Activated T-cell treated with anti-CD3 and anti-CD28 coated beads for 1 hour (primary cell): ENCODE data around the gene RDH8.
"Not testable (repeated sequence)": the region's sequence is repeated elsewhere in the genome, so short reads cannot be mapped to it uniquely, and the experiment has no call there.

Source experiments
- DNase-seq: peaks from one replicate; pipeline ENCODE4 v3.0.0-alpha.2; 2020; ENCODE audit warnings: low read depth

RDH8 gene

DNA sequence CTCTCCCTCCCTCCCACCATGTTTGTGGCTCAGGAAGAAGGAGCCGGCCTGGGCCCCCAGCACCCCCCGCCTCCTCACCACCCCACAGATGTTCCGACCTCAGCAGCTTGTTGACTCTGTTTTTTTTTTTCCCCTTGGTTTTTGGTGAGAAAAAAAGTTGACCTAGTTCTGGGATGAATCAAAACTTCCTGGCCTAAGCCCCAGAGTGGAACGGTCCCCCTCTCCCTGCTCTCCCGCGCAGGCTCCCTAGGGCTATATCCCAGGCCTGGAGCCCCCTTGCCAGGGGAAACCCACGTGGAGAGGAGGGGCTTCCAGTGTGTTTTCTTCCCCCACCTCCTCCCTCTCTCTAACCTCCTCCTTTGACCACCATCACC lies 7.0 kb upstream of the RDH8 start:
- DNase-seq: no peak

DNA sequence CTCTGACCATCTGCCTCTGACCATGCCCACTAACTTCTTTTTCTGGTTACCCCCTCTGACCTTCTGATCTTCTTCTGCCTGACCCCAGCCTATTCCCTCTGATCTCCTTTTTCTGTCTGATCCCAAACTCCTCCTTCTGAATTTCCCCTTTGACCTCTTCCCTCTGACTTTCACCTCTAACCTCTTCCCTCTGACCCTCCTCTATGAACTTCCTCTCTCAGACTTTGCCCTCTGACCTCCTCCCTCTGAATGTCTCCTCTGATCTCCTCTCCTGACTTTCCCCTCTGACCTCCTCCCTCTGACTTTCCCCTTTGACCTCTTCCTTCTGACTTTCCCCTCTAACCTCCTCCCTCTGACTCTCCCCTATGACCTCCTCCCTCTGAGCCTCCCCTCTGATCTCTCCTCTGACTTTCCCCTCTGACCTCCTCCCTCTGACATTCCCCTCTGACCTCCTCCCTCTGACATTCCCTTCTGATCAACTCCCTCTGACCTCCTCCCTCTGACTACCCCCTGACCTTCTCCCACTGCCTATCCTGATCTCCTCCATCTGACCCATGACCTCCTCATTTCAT lies 6.4 kb upstream of the RDH8 start:
- DNase-seq: no peak

DNA sequence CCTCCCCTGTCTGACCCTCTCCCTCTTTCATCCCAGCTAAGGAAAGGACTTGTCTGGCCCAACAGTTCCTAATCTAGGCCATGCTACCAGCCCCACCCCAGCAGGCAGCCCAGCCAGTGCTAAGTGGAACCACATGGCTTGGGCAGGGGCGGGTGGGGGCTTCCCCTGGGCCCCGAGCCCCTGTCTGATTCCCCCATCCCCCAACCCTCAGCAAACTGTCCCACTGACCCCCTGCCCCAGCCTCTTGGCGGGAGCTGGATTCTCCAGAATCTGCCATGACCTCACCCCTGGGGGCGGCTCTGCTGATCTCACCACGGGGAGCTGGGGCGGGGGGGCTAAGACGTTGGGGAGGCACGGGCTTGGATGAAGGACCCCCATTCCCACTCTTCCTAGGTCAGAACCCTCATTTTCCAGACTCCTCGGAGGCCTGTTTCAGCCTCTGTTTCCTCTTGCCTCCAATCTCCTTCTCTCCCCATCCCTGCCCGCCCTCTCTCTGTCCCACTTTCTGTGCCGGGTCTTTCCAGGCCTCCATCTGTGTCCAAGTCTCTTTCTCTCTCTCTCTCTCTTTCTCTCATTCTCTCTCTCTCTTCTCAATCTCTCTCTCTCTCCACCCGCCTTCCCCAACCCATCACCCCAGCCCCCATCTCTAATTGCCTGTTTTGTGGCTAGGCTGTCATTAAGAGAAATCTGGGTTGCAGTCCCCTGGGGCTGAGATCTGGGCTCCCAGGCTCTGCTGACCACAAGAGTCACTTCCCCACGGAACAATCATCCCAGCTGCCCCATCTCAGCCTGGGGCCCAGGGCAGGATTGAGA lies 5.7 kb upstream of the RDH8 start:
- DNase-seq: no peak

DNA sequence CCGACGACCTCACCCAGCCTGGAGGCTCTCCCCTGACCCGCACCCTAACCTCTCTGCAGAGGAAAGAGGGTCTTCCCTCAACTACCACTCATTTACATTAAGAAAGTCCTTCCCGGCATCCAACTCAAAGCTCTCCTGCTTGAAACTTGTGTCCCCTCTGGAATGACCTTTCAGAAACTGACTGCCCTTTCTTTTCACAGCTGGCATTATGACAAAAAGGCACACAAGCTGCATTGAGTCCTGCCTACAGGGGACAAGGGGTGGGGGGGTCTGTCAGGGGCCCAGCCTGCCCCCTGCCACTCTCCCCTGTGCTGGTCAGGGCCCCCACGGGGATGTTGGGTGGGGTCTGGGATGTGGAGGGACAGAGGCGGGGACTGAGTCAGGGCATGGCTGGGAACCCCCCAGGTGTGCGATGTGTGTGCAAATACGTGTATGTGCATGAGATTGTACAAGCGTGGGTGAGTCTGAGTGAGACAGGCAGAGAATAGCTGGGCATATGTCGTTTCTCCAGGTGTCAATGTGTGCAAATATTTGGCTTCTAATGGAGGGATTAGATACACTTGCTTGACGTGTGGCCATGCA lies 5.0 kb upstream of the RDH8 start:
- no peak for DNase-seq

DNA sequence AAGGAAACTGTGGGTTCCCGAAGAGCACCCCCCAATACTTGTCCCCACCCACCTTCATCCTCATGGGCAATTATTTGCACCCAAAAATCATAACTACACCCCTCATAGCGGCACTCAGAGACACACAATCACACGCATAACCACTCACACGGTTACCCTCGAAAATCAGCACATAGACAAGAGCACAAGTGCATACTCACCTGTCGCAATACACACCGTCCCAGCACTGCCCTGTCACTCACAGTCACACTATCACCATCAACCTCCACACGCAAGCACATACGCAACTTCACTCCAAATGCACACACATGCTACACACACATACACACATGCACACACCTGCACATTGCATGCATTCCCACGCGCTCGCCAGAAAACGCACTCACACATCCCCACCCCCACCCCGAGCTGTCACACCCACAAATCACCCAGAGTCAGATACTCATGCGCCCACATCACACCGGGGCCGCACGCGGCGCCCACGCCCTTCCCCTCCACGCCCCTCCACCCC lies 3.5 kb upstream of the RDH8 start:
- no peak for DNase-seq

DNA sequence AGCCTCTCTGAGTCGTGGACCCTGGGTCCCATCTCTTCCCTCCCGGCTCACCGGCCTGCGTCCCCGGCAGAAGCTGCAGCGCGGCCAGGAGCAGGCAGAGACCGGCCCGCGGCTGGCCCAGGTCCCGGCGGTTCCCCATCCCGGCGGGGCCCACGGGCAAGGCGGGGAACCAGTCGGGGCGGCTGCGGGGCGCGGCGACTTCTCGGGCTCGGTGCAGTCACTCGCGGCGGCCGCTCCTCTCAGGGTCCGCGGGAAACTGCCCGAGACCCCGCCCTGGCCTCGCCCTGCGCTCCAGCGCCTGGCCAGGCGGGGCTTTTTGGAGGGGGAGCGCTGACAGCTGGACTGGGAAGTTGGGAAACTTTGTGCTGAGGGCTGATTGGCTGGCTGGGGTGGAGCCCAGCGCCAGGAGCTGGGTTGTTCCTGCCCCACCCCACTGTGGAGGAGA lies 3.0 kb upstream of the RDH8 start, which contains the start of gene COL5A3:
COL5A3 (minus strand) TSS at position 258 of the 445 bp plus-strand sequence; CDS start at position 139, 119 bp downstream.
- DNase-seq: no peak

DNA sequence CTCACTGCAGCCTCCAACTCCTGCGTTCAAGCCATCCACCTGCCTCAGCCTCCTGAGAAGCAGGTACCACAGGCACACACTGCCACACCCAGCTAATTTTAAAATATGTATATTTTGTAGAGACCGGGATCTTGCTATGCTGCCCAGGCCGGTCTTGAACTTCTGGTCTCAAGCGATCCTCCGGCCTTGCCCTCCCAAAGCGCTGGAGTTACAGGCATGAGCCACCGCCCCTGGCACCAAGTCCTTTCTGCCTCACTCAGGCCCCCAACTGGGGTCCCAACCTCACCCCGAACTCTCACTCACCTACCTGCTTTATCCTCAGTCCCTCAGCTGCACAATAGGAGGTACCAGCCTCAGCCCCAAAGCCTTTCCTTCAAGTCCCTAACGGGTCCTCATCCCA lies 2.3 kb upstream of the RDH8 start:
- DNase-seq: no peak

DNA sequence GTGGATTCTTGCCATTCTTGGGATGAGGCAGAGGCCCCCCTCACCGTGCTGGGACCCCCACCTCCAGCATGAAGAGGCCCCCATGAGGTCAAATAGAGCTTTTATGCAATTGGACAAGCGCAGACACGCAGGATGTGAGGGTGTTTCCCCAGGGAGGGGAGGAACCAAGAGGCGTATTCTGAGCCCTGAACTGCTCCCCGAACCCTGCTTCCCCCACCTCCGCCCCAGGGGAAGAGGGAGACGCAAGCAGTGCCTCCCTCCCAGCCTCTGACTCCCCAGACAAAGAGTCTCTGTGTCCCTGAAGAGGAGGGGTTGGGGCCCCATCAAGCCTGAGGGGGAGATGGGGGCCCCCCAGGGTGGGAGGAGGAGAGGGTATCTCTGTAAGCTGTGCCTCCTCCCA lies 1.3 kb upstream of the RDH8 start:
- DNase-seq: no peak

DNA sequence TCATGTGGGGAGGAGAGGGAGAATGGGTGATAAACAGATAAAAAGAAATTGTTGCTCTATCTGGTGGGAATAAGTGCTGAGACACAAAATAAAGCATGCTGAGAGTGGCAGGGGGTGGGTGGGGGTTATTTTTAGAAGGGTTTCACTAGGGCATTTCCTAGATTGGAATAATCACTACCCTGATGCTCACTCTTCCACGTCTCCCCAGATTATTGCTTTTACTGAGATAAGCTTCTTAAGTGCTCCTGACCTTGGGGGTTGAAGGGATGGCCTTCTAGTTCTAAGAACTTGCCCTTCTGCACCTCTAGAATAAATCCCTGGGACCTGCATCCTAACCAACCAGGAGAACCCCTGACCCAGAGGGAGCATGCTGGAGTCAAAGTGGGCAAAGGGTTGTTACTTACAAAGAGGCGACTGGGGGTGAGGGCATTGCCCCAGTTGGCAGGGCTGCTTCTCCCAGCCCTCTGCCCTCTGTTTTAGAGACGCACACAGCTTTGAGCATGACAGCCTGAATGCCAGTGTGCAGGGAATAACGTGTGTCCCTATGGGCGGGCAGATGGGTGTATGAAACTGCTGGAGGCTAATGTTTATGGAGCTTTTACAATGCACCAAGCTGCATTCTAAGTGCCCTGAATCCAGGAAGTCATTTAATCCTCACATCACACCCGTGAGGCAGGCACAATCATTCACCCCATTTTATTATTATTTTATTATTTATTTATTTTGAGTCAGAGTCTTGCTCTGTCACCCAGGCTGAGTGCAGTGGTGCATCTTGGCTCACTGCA lies 743 bp downstream of the RDH8 start:
- no peak for DNase-seq

DNA sequence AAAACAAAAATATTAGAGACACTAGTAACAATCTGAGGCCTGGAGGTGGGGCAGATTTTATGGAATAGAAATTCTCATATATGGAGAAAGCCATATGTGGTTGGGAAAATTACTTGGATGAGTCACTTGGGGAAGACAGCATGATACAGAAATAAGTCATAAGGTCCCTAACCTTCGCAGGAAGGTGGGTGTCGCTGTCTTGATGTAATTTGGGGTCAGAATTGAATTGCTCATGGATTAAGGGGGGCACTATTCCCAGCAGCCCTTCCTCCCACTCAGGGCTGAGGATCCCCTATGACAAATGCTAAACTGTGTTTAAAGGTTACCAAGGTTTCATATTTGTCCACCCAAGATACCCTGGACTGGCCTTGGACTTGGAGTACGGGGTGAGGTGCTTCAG lies 5.0 kb downstream of the RDH8 start:
- no peak for DNase-seq

DNA sequence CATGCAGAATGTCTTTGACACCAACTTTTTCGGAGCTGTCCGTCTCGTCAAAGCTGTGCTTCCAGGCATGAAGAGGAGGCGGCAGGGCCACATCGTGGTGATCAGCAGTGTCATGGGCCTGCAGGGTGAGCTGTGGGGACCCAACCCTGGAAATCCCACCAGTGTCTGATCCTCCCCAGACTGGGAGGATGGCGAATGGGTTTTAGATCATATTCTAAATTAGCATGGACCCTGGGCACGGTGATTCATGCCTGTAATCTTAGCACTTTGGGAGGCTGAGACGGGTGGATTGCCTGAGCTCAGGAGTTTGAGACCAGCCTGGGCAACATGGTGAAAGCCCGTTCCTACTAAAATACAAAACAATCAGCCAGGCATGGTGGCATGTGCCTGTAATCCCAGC lies 5.5 kb downstream of the RDH8 start:
- DNase-seq: no peak

DNA sequence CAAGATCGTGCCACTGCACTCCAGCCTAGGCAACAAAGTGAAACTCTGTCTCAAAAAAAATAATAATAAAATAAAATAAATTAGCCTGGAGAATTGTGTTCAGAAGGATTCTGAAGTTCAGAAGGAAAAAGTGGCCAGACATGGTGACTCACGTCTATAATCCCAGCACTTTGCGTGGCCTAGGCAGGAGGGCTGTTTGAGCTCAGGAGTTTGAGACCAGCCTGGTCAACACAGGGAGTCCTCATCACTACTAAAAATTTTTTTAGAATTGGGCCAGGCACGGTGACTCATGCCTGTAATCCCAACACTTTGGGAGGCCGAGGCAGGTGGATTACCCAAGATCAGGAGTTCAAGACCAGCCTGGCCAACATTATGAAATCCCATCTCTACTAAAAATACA lies 6.0 kb downstream of the RDH8 start:
- no peak for DNase-seq

DNA sequence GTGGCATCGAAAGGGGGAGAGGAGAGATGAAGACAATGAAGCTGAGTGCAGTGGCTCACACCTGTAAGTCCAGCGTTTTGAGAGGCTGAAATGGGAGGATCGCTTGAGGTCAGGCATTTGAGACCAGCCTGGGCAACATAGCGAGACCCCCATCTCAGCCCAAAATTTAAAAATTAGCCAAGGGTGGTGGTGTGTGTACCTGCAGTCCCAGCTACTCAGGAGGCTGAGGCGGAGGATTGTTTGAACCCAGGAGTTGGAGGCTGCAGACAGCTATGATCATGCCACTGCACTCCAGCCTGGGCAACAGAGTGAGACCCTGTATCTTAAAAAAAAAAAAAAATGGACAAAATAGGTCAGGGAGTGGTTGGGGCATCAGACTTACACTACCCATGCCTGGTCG lies 7.6 kb downstream of the RDH8 start:
- no peak for DNase-seq

DNA sequence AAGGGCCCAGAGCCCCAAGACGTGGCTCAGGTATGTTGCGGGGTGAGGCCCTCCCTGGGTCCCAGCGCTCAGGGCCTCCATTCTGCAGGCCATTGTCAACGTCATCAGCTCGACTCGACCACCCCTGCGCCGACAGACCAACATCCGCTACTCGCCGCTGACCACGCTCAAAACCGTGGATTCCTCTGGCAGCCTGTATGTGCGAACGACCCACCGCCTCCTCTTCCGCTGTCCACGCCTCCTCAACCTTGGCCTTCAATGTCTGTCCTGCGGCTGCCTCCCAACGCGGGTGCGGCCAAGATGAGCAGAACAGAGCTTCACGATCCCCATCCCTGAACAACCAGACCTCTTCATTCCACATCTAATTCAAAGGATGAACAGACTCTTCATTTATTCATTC lies 8.2 kb downstream of the RDH8 start:
- no peak for DNase-seq

DNA sequence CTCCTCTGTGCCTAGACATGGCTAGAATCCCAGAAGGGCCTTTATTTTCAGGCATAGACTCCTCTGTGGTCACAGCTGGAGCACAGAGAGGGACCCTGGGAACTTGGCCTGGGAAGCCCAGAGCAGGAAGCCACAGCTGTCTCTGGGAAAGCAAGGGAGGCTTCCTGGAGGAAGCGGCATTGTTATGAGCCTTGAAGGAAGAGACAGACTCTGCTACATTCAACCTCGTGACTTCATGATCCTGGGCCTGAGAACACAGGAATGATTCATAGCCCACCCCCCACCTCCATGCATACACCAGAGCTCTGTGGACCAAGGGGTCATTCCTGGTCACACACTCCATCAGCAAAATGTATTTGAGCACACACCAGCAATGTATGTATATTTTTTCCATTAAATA lies 8.6 kb downstream of the RDH8 start:
- DNase-seq: no peak

DNA sequence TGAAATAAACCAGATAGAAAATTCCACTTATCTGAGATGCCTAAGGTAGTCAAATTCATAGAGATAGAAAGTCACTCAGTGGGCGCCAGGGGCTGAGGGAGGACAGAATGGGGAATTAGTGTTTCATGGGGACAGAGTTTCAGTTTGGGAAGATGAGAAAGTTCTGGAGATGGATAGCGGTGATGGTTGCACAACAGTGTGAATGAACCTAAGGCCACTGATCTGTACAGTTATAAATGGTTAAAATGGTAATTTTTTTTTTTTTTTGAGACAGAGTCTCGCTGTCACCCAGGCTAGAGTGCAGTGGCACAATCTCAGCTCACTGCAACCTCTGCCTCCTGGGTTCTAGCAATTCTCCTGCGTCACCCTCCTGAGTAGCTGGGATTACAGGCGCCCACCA lies 9.8 kb downstream of the RDH8 start:
- DNase-seq: not testable (repeated sequence)

DNA sequence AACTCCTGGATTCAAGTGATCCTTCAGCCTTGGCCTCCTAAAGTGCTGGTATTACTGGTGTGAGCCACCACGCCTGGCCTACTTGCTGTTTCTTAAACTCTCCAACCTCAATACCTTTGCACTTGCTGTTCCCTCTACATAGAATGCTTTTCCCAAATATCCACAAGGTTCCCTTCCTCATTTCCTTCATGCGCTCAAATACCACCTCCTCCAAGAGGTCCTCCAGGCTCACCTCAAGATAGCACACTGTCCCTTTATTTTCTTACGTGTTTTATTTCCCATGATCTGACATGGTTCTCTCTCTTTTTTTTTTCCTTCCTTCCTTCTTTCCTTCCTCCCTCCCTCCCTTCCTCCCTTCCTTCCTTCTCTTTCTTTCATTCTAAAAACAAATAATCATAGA lies 13.5 kb downstream of the RDH8 start:
- DNase-seq: no peak

DNA sequence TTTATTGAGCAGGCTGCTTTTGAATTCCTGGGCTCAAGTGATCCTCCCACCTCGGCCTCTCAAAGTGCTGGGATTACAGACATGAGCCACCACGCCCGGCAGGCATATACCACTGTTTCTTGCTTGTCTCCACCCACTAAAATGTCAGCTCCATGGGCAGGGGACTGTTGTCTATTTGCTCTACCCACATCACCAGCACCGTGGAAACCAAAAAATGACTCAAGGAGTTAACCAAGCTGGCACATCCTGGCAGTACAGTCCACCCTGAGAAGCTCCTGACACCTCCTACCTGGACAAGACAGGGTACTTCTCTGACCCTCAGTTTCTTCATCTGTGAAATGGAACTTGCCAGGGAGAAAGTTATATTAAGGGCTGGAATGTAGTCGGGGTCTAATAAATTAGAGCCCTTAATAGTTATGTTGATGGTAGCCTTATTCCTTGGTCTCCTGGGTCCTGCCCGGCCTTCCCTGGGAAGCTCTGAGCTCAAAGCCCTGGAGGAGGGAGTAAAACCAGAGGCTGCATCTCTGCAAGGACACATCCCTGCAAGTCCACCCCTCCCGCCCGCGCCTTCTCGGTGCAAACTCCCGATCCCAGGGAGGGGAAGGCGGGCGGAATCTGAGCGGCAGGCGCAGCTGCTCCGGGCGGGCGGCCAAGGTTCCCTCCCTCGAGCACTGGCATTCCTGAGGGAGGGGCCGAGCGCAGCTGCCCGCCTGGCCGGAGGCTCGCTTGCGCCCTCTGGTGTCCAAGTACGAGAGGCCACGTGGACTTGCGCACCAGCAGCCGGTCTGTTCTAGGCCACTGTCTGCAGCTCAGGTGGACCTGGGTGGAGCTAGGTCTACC lies 14.1 kb downstream of the RDH8 start:
- DNase-seq: peak; percentile 62

DNA sequence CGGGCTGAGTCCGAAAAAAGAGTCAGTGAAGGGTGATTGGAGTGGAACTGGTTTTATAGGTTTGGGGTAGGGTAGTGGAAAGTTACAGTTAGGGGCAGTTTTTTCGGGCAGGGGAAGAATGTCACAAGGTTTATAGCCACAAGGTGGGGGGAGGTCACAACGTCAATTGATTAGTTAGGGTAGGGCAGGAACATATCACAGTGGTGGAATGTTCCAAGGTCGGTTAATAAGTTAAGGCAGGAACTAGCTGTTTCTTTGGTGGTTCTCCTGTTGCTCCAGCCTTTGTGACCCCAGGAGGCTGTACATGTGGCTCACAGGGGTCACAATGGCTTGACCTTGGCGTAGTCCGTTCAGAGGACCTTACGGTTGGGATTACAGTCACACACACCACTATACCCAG lies 20.3 kb downstream of the RDH8 start:
- no peak for DNase-seq

DNA sequence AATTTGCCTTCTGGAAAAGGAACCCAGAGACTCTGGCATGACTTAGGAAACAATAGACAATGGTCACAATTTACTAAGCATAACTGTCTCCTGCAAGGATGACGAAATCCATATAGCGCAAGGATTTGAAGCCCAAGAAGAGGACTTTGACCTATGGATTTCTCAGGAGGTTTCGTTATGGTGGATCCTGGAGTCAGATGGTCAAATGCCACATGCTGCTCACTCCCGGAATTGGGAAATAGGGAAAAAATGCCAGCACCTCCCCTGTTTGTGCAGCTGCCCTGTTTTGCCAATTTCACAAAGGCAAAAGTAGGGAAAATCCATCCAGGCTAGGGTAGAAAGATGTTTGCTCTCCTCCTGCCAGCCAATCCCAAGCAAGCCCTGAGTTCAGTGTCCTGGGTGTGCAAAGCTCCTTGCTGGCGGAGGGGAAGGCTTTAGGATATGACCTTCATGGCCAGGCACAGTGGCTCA lies 23.4 kb downstream of the RDH8 start:
- DNase-seq: no peak

DNA sequence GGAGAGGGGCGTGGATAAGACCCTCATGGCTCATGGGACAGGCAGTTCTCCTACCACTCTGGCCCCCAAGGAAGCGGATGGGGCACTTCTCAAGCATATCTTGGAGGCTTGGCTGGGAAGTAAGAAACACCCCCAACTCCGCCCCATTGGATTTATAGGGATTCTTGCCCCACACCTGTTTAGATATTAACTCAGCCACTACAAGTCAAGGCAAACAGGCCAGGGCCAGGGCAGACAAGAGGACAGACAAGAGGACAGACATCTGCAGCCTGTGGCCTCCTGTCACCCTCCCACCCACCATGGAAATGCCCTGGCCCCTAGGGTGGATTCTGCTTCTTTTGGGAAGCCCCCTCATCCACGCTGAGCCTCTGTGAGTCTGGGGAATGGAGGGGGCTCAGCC lies 24.1 kb downstream of the RDH8 start:
- DNase-seq: no peak

DNA sequence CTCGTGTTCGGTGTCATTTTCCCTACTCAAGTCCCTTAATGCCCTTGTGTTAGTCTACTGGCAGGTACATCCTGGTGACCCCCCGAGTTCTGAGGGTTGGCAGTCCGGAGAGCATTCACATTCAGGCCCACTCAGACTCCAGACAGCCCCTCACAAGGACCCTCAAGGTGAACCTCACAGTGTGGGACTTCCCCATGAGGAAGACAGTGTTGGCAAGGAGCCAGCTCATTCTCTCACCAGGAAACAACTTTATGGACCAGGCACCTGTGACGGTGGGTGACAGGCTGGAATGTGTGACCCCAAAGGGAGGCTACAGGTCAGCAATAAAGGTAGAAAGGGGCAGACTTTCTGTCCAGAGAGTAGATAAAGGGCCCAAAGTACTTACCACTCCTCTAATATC lies 24.5 kb downstream of the RDH8 start:
- no peak for DNase-seq
